HCT116 (cell line): ENCODE data around the gene GALNT2. TPM values are rescaled to one million over a fixed set of nuclear protein-coding genes. Genes with fewer than 3 reads are reported as not detected.

ENCODE experiments used
- ATAC-seq: fragments of 200-7000 bp; cut with Tn5 transposase; 2 replicates; pipeline ENCODE4 v1.9.1; 2020; ENCODE audit warnings: mild to moderate bottlenecking, moderate library complexity
- BruUV-seq: library from RNA; stranded (reverse); fragments of 400-500 nt; replicated peaks from 2 replicates; lab custom pipeline; 2021; lab: Mats Ljungman, UMichigan
- CTCF ChIA-PET: fragments of 300-600 bp; sonication (Branson Sonifier 250); formaldehyde crosslinking; loops from one replicate; lab custom pipeline; 2021; ENCODE audit warnings: antibody characterized with exemption; lab: Charles Lee
- POLR2A ChIA-PET: fragments of 300-600, 350-600 bp; sonication (Branson Sonifier 250); formaldehyde crosslinking; loops from one replicate; lab custom pipeline; 2021; ENCODE audit warnings: antibody characterized with exemption; lab: Charles Lee
- RAD21 ChIA-PET, 2 experiments: fragments of 300-600 bp; sonication (Branson Sonifier 250); formaldehyde crosslinking; loops; one replicate each; lab custom pipeline; 2023; ENCODE audit warnings: low total read pairs in 2 of 2; ENCODE audit not compliant: uncharacterized antibody in 2 of 2, unreplicated experiment in 2 of 2, low non-redundant PET in 1 of 2; lab: Charles Lee
- DNase-seq: peaks from one replicate; pipeline ENCODE4 v3.0.0-alpha.2; 2010; ENCODE audit warnings: low read depth, low spot score
- H2AFZ ChIP-seq: fragments of 200-600 bp; shearing (Covaris generic), sonication (generic); 2 replicates; pipeline ENCODE4 v1.6.1; 2017; ENCODE audit warnings: low read depth, mixed run types, mixed read lengths, antibody characterized with exemption, low read length; ENCODE audit not compliant: poor library complexity, severe bottlenecking
- H3K27ac ChIP-seq: 2 replicates; pipeline ENCODE4 v1.5.1; 2012; ENCODE audit warnings: low read depth, low read length
- H3K27me3 ChIP-seq: fragments of 200-600 bp; sonication (generic); 2 replicates; pipeline ENCODE4 v1.6.1; 2016; ENCODE audit warnings: mixed run types, low read length, mixed read lengths; ENCODE audit not compliant: insufficient read depth
- H3K36me3 ChIP-seq, 2 experiments: fragments of 200-500 bp in 1 of 2; fragments of 200-600 bp in 1 of 2; sonication (Bioruptor generic) in 1 of 2; sonication (generic) in 1 of 2; 2 replicates each; pipeline versions ENCODE4 v1.5.1 to v1.6.1; 2014 to 2016; ENCODE audit warnings: low read length in 2 of 2, inconsistent platforms in 1 of 2, mixed read lengths in 1 of 2, mixed run types in 1 of 2; ENCODE audit not compliant: insufficient read depth in 2 of 2, control insufficient read depth in 1 of 2
- H3K4me1 ChIP-seq, 2 experiments: fragments of 200-600 bp in 1 of 2; sonication (generic) in 1 of 2; 2 replicates each; pipeline versions ENCODE4 v1.5.1 to v1.6.1; 2012 to 2017; ENCODE audit warnings: low read length in 2 of 2, inconsistent platforms in 1 of 2, mild to moderate bottlenecking in 1 of 2, mixed read lengths in 1 of 2, mixed run types in 1 of 2, moderate library complexity in 1 of 2; ENCODE audit not compliant: insufficient read depth in 2 of 2, control insufficient read depth in 1 of 2
- H3K4me2 ChIP-seq: fragments of 200-600 bp; sonication (generic); 2 replicates; pipeline ENCODE4 v1.6.1; 2017; ENCODE audit warnings: mixed run types, low read length, mixed read lengths
- H3K4me3 ChIP-seq, 2 experiments: fragments of 200-600 bp in 1 of 2; sonication (generic) in 1 of 2; replicated peaks in 1 of 2; 2 replicates each; pipeline ENCODE4 v1.5.1; 2011 to 2016; ENCODE audit warnings: low read length in 2 of 2, control low read depth in 1 of 2, low read depth in 1 of 2, mild to moderate bottlenecking in 1 of 2, mixed read lengths in 1 of 2, mixed run types in 1 of 2
- H3K79me2 ChIP-seq: fragments of 200-600 bp; sonication (generic); 2 replicates; pipeline ENCODE4 v1.6.1; 2017; ENCODE audit warnings: mild to moderate bottlenecking, mixed run types, low read length, moderate library complexity, mixed read lengths; ENCODE audit not compliant: insufficient read depth
- H3K9ac ChIP-seq: fragments of 200-600 bp; sonication (generic); 2 replicates; pipeline ENCODE4 v1.6.1; 2016; ENCODE audit warnings: low read length, mixed read lengths
- H3K9me2 ChIP-seq: fragments of 200-600 bp; sonication (generic), shearing (Covaris generic); 2 replicates; pipeline ENCODE4 v1.6.1; 2017; ENCODE audit warnings: mixed run types, mild to moderate bottlenecking, moderate library complexity; ENCODE audit not compliant: insufficient read depth
- H3K9me3 ChIP-seq, 2 experiments: fragments of 200-500 bp in 1 of 2; fragments of 200-600 bp in 1 of 2; sonication (Bioruptor generic) in 1 of 2; sonication (generic) in 1 of 2; 2 replicates each; pipeline ENCODE4 v1.6.1; 2014 to 2017; ENCODE audit warnings: low read length in 2 of 2, mixed read lengths in 2 of 2, inconsistent platforms in 1 of 2, low read depth in 1 of 2, mild to moderate bottlenecking in 1 of 2, mixed run types in 1 of 2, moderate library complexity in 1 of 2; ENCODE audit not compliant: control insufficient read depth in 1 of 2, insufficient read depth in 1 of 2
- H4K20me1 ChIP-seq: fragments of 200-600 bp; sonication (generic), shearing (Covaris generic); 2 replicates; pipeline ENCODE4 v1.6.1; 2017; ENCODE audit warnings: mixed run types, mild to moderate bottlenecking, moderate library complexity; ENCODE audit not compliant: insufficient read depth
- CBX3 ChIP-seq: IDR thresholded peaks from 2 replicates; pipeline ENCODE4 v1.6.1; 2012; ENCODE audit warnings: low read depth
- CEBPB ChIP-seq: IDR thresholded peaks from 2 replicates; pipeline ENCODE4 v1.6.1; 2012; ENCODE audit warnings: low read depth
- EGR1 ChIP-seq: IDR thresholded peaks from 2 replicates; pipeline ENCODE4 v1.6.1; 2012; ENCODE audit warnings: low read depth
- ELF1 ChIP-seq: IDR thresholded peaks from 2 replicates; pipeline ENCODE4 v1.6.1; 2012; ENCODE audit warnings: low read depth, borderline replicate concordance
- FOSL1 ChIP-seq: IDR thresholded peaks from 2 replicates; pipeline ENCODE4 v1.6.1; 2012; ENCODE audit warnings: low read depth
- JUND ChIP-seq: IDR thresholded peaks from 2 replicates; pipeline ENCODE4 v1.6.1; 2012
- POLR2AphosphoS5 ChIP-seq: IDR thresholded peaks from 2 replicates; pipeline ENCODE4 v1.6.1; 2011; ENCODE audit warnings: mild to moderate bottlenecking, low read depth, low read length, moderate library complexity
- RAD21 ChIP-seq: IDR thresholded peaks from 2 replicates; pipeline ENCODE4 v1.6.1; 2012; ENCODE audit warnings: low read depth, mild to moderate bottlenecking
- SIN3A ChIP-seq: IDR thresholded peaks from 2 replicates; pipeline ENCODE4 v1.6.1; 2012; ENCODE audit warnings: low read depth
- SRF ChIP-seq: IDR thresholded peaks from 2 replicates; pipeline ENCODE4 v1.6.1; 2012; ENCODE audit warnings: low read depth
- TCF7L2 ChIP-seq: IDR thresholded peaks from 2 replicates; pipeline ENCODE4 v1.7.0; 2011; ENCODE audit warnings: borderline replicate concordance, inconsistent platforms; ENCODE audit not compliant: insufficient read depth, insufficient read length; ENCODE audit errors: extremely low read depth
- ZFX ChIP-seq: fragments of 450-650 bp; IDR thresholded peaks from 2 replicates; pipeline ENCODE4 v1.6.1; 2017
- intact Hi-C: fragments of 100-400 bp; cut with micrococcal nuclease; formaldehyde crosslinking; loops from 2 replicates; pipeline ENCODE4 v1.10.0; 2022
- total RNA-seq: library from RNA; stranded (reverse); gene quantifications from one replicate; pipeline ENCODE4 v1.2.1, GENCODE V29; 2021; ENCODE audit not compliant: unreplicated experiment
- TF ChIP-seq, protein P1 (sequence below): IDR thresholded peaks from 2 replicates; pipeline ENCODE4 v1.6.1; 2011; ENCODE audit warnings: mild to moderate bottlenecking, low read length, moderate library complexity; ENCODE audit not compliant: insufficient replicate concordance; ENCODE audit errors: extremely low read depth
- TF ChIP-seq, protein P2 (sequence below): IDR thresholded peaks from 2 replicates; pipeline ENCODE4 v1.6.1; 2012
- TF ChIP-seq, protein P3 (sequence below): IDR thresholded peaks from 2 replicates; pipeline ENCODE4 v1.6.1; 2012
- TF ChIP-seq, protein P4 (sequence below): IDR thresholded peaks from 2 replicates; pipeline ENCODE4 v1.6.1; 2012; ENCODE audit warnings: low read depth
- TF ChIP-seq, protein P5 (sequence below), 3 experiments: fragments of 200-600 bp in 1 of 3; sonication (generic) in 1 of 3; IDR thresholded peaks in 2 of 3; conservative IDR thresholded peaks in 1 of 3; 2 replicates each; pipeline ENCODE4 v1.5.1; 2012 to 2017; ENCODE audit warnings: low read depth in 2 of 3, low read length in 2 of 3, antibody characterized with exemption in 1 of 3, borderline replicate concordance in 1 of 3, control low read depth in 1 of 3, mild to moderate bottlenecking in 1 of 3, mixed read lengths in 1 of 3, mixed run types in 1 of 3, moderate library complexity in 1 of 3; ENCODE audit not compliant: insufficient read depth in 1 of 3

Gene GALNT2
- total RNA-seq, 1 experiment from 2014 or later: 40.8 TPM

DNA sequence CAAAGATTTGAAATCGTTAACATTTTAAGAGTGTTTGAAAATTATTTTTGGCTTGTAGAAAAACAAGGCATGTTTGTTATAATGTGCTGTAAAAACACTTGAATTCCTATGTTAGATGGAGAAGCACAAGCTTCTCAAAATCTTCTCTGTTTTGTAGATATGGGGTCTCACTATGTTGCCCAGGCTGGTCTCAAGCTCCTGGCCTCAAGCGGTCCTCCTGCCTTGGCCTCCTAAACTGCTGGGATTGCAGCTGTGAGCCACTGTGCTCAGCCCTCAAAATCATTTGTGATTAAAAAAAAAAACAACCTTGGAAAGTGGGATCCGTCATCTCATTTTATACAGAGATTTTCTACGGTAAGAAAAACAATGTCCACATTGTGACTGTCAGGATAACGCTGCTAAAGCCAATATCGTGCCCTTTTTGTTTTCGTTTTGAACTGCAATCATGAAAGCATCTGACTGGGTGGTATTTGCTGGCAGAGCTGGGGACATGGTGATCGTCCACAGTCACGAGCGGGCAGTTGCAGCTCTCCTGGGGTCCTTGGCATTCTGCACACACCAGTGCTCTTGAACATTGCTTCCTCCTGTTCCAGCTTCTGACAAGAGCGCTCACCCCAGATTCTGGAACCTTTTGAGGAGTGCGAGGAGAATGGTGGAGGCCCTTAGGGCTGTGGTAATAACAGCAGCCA is 246.6 kb downstream of the GALNT2 start (continued):
- TF ChIP-seq, protein P1, sequence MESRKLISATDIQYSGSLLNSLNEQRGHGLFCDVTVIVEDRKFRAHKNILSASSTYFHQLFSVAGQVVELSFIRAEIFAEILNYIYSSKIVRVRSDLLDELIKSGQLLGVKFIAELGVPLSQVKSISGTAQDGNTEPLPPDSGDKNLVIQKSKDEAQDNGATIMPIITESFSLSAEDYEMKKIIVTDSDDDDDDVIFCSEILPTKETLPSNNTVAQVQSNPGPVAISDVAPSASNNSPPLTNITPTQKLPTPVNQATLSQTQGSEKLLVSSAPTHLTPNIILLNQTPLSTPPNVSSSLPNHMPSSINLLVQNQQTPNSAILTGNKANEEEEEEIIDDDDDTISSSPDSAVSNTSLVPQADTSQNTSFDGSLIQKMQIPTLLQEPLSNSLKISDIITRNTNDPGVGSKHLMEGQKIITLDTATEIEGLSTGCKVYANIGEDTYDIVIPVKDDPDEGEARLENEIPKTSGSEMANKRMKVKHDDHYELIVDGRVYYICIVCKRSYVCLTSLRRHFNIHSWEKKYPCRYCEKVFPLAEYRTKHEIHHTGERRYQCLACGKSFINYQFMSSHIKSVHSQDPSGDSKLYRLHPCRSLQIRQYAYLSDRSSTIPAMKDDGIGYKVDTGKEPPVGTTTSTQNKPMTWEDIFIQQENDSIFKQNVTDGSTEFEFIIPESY: no peak
- TF ChIP-seq TCF7L2 (no peak), POLR2AphosphoS5 (no peak), SRF (no peak), CEBPB (no peak), ZFX (no peak), SIN3A (no peak), FOSL1 (no peak), RAD21 (no peak)
- TF ChIP-seq, protein P2, sequence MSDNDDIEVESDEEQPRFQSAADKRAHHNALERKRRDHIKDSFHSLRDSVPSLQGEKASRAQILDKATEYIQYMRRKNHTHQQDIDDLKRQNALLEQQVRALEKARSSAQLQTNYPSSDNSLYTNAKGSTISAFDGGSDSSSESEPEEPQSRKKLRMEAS: no peak
- TF ChIP-seq, protein P3, sequence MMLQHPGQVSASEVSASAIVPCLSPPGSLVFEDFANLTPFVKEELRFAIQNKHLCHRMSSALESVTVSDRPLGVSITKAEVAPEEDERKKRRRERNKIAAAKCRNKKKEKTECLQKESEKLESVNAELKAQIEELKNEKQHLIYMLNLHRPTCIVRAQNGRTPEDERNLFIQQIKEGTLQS: no peak

DNA sequence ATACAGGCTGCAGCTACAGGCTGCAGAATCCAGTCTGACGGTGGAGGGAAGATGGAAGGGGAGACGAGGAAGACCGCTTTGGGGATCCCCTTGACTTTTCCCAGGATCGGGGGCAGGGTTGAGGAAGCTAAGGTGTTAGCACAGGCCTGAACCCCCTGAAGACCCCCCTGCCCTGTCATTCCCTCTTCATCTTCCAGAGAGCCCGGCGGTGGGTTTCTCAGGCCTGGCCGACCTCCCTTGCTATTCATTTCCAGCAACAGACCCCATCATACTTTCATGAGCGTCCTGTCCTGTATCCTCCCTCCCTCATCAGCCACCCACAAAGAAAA is 247.1 kb downstream of the GALNT2 start:
- DNase-seq (no peak), ATAC-seq (no peak)
- ChIA-PET RAD21 (interaction anchor here in 1 of 2 experiments (0.6 kb wide), 1 partner anchor 652 kb away, joined by 3 read pairs; no protein-coding TSS in a partner anchor), CTCF (no interaction called here), POLR2A (no interaction called here)
- Histone ChIP-seq H2AFZ (no peak overlapping the region), H3K27me3 (0 out of 2 replicates have a peak, but pooled peaks cover 7% of the 10 kb centered on the region), H3K4me1 (no peaks in the 10 kb centered on the region; a peak in 1 of 4 replicates), H3K9me2 (no peaks in the 10 kb centered on the region), H3K27ac (no peak overlapping the region), H3K36me3 (no peaks in the 10 kb centered on the region), H4K20me1 (no peaks in the 10 kb centered on the region), H3K9ac (no peak overlapping the region), H3K79me2 (no peaks in the 10 kb centered on the region), H3K9me3 (no peaks in the 10 kb centered on the region), H3K4me2 (no peak overlapping the region), H3K4me3 (no peak overlapping the region)
- intact Hi-C loops: loop anchor here (5.0 kb wide), 2 partner anchors 467 to 757 kb away; partner anchors contain the start of gene ABCB10
- no TSS peak for BruUV-seq
- TF ChIP-seq CBX3 (no peak), EGR1 (no peak), ELF1 (no peak), POLR2AphosphoS5 (no peak), JUND (no peak)
- TF ChIP-seq, protein P3: no peak
- TF ChIP-seq, protein P4, sequence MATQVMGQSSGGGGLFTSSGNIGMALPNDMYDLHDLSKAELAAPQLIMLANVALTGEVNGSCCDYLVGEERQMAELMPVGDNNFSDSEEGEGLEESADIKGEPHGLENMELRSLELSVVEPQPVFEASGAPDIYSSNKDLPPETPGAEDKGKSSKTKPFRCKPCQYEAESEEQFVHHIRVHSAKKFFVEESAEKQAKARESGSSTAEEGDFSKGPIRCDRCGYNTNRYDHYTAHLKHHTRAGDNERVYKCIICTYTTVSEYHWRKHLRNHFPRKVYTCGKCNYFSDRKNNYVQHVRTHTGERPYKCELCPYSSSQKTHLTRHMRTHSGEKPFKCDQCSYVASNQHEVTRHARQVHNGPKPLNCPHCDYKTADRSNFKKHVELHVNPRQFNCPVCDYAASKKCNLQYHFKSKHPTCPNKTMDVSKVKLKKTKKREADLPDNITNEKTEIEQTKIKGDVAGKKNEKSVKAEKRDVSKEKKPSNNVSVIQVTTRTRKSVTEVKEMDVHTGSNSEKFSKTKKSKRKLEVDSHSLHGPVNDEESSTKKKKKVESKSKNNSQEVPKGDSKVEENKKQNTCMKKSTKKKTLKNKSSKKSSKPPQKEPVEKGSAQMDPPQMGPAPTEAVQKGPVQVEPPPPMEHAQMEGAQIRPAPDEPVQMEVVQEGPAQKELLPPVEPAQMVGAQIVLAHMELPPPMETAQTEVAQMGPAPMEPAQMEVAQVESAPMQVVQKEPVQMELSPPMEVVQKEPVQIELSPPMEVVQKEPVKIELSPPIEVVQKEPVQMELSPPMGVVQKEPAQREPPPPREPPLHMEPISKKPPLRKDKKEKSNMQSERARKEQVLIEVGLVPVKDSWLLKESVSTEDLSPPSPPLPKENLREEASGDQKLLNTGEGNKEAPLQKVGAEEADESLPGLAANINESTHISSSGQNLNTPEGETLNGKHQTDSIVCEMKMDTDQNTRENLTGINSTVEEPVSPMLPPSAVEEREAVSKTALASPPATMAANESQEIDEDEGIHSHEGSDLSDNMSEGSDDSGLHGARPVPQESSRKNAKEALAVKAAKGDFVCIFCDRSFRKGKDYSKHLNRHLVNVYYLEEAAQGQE: no peak
- TF ChIP-seq, protein P5, sequence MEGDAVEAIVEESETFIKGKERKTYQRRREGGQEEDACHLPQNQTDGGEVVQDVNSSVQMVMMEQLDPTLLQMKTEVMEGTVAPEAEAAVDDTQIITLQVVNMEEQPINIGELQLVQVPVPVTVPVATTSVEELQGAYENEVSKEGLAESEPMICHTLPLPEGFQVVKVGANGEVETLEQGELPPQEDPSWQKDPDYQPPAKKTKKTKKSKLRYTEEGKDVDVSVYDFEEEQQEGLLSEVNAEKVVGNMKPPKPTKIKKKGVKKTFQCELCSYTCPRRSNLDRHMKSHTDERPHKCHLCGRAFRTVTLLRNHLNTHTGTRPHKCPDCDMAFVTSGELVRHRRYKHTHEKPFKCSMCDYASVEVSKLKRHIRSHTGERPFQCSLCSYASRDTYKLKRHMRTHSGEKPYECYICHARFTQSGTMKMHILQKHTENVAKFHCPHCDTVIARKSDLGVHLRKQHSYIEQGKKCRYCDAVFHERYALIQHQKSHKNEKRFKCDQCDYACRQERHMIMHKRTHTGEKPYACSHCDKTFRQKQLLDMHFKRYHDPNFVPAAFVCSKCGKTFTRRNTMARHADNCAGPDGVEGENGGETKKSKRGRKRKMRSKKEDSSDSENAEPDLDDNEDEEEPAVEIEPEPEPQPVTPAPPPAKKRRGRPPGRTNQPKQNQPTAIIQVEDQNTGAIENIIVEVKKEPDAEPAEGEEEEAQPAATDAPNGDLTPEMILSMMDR (IDR thresholded peaks at IDR 0.05 in 2 of 3, conservative IDR thresholded peaks at IDR 0.05 in 1 of 3; ENCODE audit: borderline replicate concordance in 1 of 3, insufficient read depth in 1 of 3, low read depth in 2 of 3, low read length in 2 of 3): no peak
- TF ChIP-seq, protein P2: no peak
